K562 (cell line): ENCODE data around the gene GDF11. TPM values are rescaled to one million over a fixed set of nuclear protein-coding genes. Genes with fewer than 3 reads are reported as not detected.
A peak's percentile ranks its signal among the peaks of the same experiment; 100 is the strongest.

ENCODE experiments used
- ATAC-seq: fragments of 200-7000 bp; cut with Tn5 transposase; 3 replicates; pipeline ENCODE4 v1.9.1; 2020; ENCODE audit warnings: moderate library complexity
- BruUV-seq: library from RNA; stranded (reverse); fragments of 400-500 nt; replicated peaks from 2 replicates; lab custom pipeline; 2021; lab: Mats Ljungman, UMichigan
- CTCF ChIA-PET: fragments of 300-600 bp; formaldehyde crosslinking; extraction: SDS; loops from one replicate; lab custom pipeline; 2021; ENCODE audit warnings: low intra/inter-chr PET ratio; lab: Yijun Ruan, JAX
- POLR2A ChIA-PET: fragments of 300-600, 350-650 bp; sonication (Branson Sonifier 250); formaldehyde crosslinking; extraction: SDS; loops from one replicate; lab custom pipeline; 2021; ENCODE audit warnings: antibody characterized with exemption, inconsistent platforms; lab: Yijun Ruan, JAX
- DNase-seq, 4 experiments: peaks; one replicate each; pipeline versions ENCODE4 v3.0.0 to v3.0.0-alpha.2; 2011 to 2018; ENCODE audit warnings: low spot score in 3 of 4, mixed read lengths in 3 of 4; ENCODE audit errors: extremely low read depth in 1 of 4
- FAIRE-seq: peaks from 2 replicates; lab custom pipeline; 2011; peaks lifted over from hg19 to GRCh38; lab: Jason Lieb, UNC
- H2AFZ ChIP-seq: 2 replicates; pipeline ENCODE4 v1.6.0; 2011; ENCODE audit warnings: low read depth, low read length, control low read depth, inconsistent platforms
- H3K27ac ChIP-seq: fragments of 200-600 bp; 3 replicates; pipeline ENCODE4 v1.8.0; 2011; ENCODE audit warnings: low read depth, mild to moderate bottlenecking, control low read depth, inconsistent platforms, low read length, moderate library complexity, mixed read lengths; ENCODE audit errors: extremely low read depth
- H3K27me3 ChIP-seq, 2 experiments: fragments of 300-600 bp in 1 of 2; 2 replicates in 1 of 2; 3 replicates in 1 of 2; pipeline versions ENCODE4 v1.6.0 to v1.8.0; 2011; ENCODE audit warnings: inconsistent platforms in 2 of 2, low read length in 2 of 2, mild to moderate bottlenecking in 1 of 2, mixed read lengths in 1 of 2, moderate library complexity in 1 of 2; ENCODE audit not compliant: control insufficient read depth in 2 of 2, insufficient read depth in 2 of 2
- H3K36me3 ChIP-seq: fragments of 300-600 bp; 3 replicates; pipeline ENCODE4 v1.8.0; 2011; ENCODE audit warnings: mild to moderate bottlenecking, low read length, inconsistent platforms; ENCODE audit not compliant: control insufficient read depth, insufficient read depth
- H3K4me1 ChIP-seq, 2 experiments: fragments of 200-600 bp in 1 of 2; replicated peaks in 1 of 2; 2 replicates in 1 of 2; 3 replicates in 1 of 2; pipeline versions ENCODE4 v1.5.1 to v1.8.0; 2011; ENCODE audit warnings: inconsistent platforms in 2 of 2, low read length in 2 of 2, mild to moderate bottlenecking in 1 of 2, mixed read lengths in 1 of 2, moderate library complexity in 1 of 2; ENCODE audit not compliant: control insufficient read depth in 2 of 2, insufficient read depth in 2 of 2
- H3K4me2 ChIP-seq: 2 replicates; pipeline ENCODE4 v1.6.1; 2011; ENCODE audit warnings: low read length, control low read depth, inconsistent platforms, mixed read lengths; ENCODE audit not compliant: insufficient read depth
- H3K4me3 ChIP-seq: fragments of 200-600 bp; sonication (generic), shearing (Covaris generic); 2 replicates; pipeline ENCODE4 v1.5.1; 2016; ENCODE audit warnings: control low read depth, inconsistent platforms
- H3K79me2 ChIP-seq: fragments of 200-600 bp; 3 replicates; pipeline ENCODE4 v1.8.0; 2011; ENCODE audit warnings: low read length, inconsistent platforms; ENCODE audit not compliant: control insufficient read depth, insufficient read depth
- H3K9ac ChIP-seq, 2 experiments: 2 replicates each; pipeline versions ENCODE4 v1.6.0 to v1.6.1; 2011; ENCODE audit warnings: low read depth in 2 of 2, low read length in 2 of 2, control low read depth in 1 of 2, inconsistent platforms in 1 of 2, mild to moderate bottlenecking in 1 of 2, mixed read lengths in 1 of 2; ENCODE audit not compliant: insufficient read depth in 1 of 2
- H3K9me1 ChIP-seq: one replicate; pipeline ENCODE4 v1.6.0; 2011; ENCODE audit warnings: inconsistent platforms, mild to moderate bottlenecking, low read length, moderate library complexity; ENCODE audit not compliant: control insufficient read depth, insufficient read depth
- H3K9me3 ChIP-seq: replicated peaks from 2 replicates; pipeline ENCODE4 v1.5.1; 2011; ENCODE audit warnings: low read depth, low read length, inconsistent platforms; ENCODE audit not compliant: control insufficient read depth, insufficient read depth
- H4K20me1 ChIP-seq: replicated peaks from 2 replicates; pipeline ENCODE4 v1.6.1; 2011; ENCODE audit warnings: low read length, inconsistent platforms, mixed read lengths; ENCODE audit not compliant: control insufficient read depth, insufficient read depth
- BRF1 ChIP-seq: IDR thresholded peaks from 3 replicates; pipeline ENCODE4 v1.6.1; 2011; ENCODE audit warnings: borderline replicate concordance, mild to moderate bottlenecking; ENCODE audit not compliant: insufficient read length; ENCODE audit errors: extremely low read depth
- CBX3 ChIP-seq, 2 experiments: IDR thresholded peaks; 1 replicate in 1 of 2; 2 replicates in 1 of 2; pipeline ENCODE4 v1.6.1; 2012; ENCODE audit warnings: inconsistent platforms in 2 of 2, low read length in 2 of 2, borderline replicate concordance in 1 of 2, control low read depth in 1 of 2
- CEBPG ChIP-seq, 3 experiments: fragments of 200-800 bp in 1 of 3; sonication (Bioruptor generic) in 1 of 3; sonication (generic) in 1 of 3; formaldehyde crosslinking in 1 of 3; IDR thresholded peaks in 2 of 3; conservative IDR thresholded peaks in 1 of 3; 2 replicates each; pipeline versions ENCODE4 v1.6.1 to v1.8.0; 2016 to 2022; ENCODE audit warnings: missing compliant biosample characterization in 2 of 3, missing genetic modification characterization in 2 of 3, mild to moderate bottlenecking in 1 of 3, missing genetic modification reagents in 1 of 3
- FUS ChIP-seq: fragments of 200-400 bp; formaldehyde crosslinking; optimal IDR thresholded peaks from 2 replicates; pipeline ENCODE3; 2017; ENCODE audit warnings: low read depth, low read length
- HDAC6 ChIP-seq: IDR thresholded peaks from 2 replicates; pipeline ENCODE4 v1.6.1; 2012; ENCODE audit warnings: low read depth, mild to moderate bottlenecking, control low read depth, inconsistent platforms, low read length, moderate library complexity
- HMG20B ChIP-seq: fragments of 250-450 bp; sonication (Bioruptor Pico); IDR thresholded peaks from 2 replicates; pipeline ENCODE4 v1.5.0; 2021; ENCODE audit warnings: mild to moderate bottlenecking
- KLF1 ChIP-seq: fragments of 450-650 bp; IDR thresholded peaks from 2 replicates; pipeline ENCODE4 v1.6.1; 2016; ENCODE audit warnings: missing genetic modification characterization, missing compliant biosample characterization
- NCOA4 ChIP-seq: fragments of 450-650 bp; IDR thresholded peaks from 2 replicates; pipeline ENCODE4 v1.6.1; 2018; ENCODE audit warnings: mild to moderate bottlenecking; ENCODE audit not compliant: partially characterized antibody
- NFRKB ChIP-seq: fragments of 450-650 bp; IDR thresholded peaks from 2 replicates; pipeline ENCODE4 v1.6.1; 2016; ENCODE audit warnings: low read depth
- PRMT5 ChIP-seq: sonication (generic); formaldehyde crosslinking; IDR thresholded peaks from 2 replicates; pipeline ENCODE4 v1.5.0; 2020; ENCODE audit warnings: missing genetic modification reagents
- SIRT6 ChIP-seq: IDR thresholded peaks from one replicate; pipeline ENCODE4 v1.6.1; 2012; ENCODE audit warnings: low read depth, mild to moderate bottlenecking, control low read depth, inconsistent platforms, low read length, moderate library complexity
- TGIF2 ChIP-seq: sonication (generic); formaldehyde crosslinking; IDR thresholded peaks from 2 replicates; pipeline ENCODE4 v1.8.1; 2022; ENCODE audit warnings: mild to moderate bottlenecking, missing genetic modification reagents, moderate library complexity
- ZKSCAN8 ChIP-seq: fragments of 200-800 bp; sonication (Bioruptor generic); IDR thresholded peaks from 2 replicates; pipeline ENCODE4 v1.6.1; 2016; ENCODE audit warnings: missing genetic modification characterization, missing compliant biosample characterization
- ZNF551 ChIP-seq: fragments of 250-450 bp; sonication (Bioruptor Pico); IDR thresholded peaks from 2 replicates; pipeline ENCODE4 v1.5.0; 2021; ENCODE audit warnings: mild to moderate bottlenecking, moderate library complexity
- WGBS: fragments of 100-300 bp; shearing (Covaris generic); methylation state at CpG from one replicate; pipeline ENCODE4 v1.1.6; 2016; ENCODE audit warnings: low coverage, mixed read lengths; ENCODE audit not compliant: insufficient coverage; ENCODE audit errors: missing lambda C conversion rate; 5-methylcytosine and 5-hydroxymethylcytosine counted together
- in situ Hi-C: fragments of 300-500 bp; cut with MboI; formaldehyde crosslinking; loops from 4 replicates; pipeline ENCODE4 v1.15.0; 2018; ENCODE audit warnings: inconsistent platforms, mixed read lengths
- intact Hi-C: fragments of 100-400 bp; cut with micrococcal nuclease; formaldehyde crosslinking; loops from 2 replicates; pipeline ENCODE4 v1.14.2; 2022
- polyA plus RNA-seq, 8 experiments: library from polyadenylated mRNA; depleted of rRNA in 4 of 8; stranded (reverse) in 5 of 8; unstranded in 3 of 8; fragments of >200 nt; fragmentation: Nextera tagmentation in 2 of 8; fragmentation: Illumina TruSeq in 1 of 8; extraction: Ambion mirVana in 2 of 8; extraction: Trizol in 1 of 8; gene quantifications; 2 replicates each; pipeline versions ENCODE4 v1.2.1 to v1.2.3, GENCODE V29; 2011 to 2014; ENCODE audit warnings: inconsistent platforms in 1 of 8, missing spikeins in 1 of 8
- total RNA-seq, 7 experiments: library from RNA; depleted of rRNA in 6 of 7; stranded (reverse); fragments of >200 nt in 6 of 7; fragmentation: Illumina TruSeq in 2 of 7; extraction: Trizol in 2 of 7; gene quantifications; 2 replicates each; pipeline versions ENCODE4 v1.2.1 to v1.2.3, GENCODE V29; 2011 to 2021; ENCODE audit warnings: low replicate concordance in 1 of 7
- TF ChIP-seq, protein P1 (sequence below): fragments of 450-650 bp; IDR thresholded peaks from 2 replicates; pipeline ENCODE4 v1.6.1; 2017; ENCODE audit warnings: mild to moderate bottlenecking, moderate library complexity
- TF ChIP-seq, protein P2 (sequence below): sonication (generic); formaldehyde crosslinking; IDR thresholded peaks from 2 replicates; pipeline ENCODE4 v1.8.0; 2022; ENCODE audit warnings: mild to moderate bottlenecking, low read depth, missing genetic modification reagents

Gene GDF11
- total and polyA plus RNA-seq, 9 of the 15 experiments (the other 6 are each of a cell fraction or from before 2014, with no cell fraction given) = 1.4 to 15.7 (median 4.8) TPM

DNA sequence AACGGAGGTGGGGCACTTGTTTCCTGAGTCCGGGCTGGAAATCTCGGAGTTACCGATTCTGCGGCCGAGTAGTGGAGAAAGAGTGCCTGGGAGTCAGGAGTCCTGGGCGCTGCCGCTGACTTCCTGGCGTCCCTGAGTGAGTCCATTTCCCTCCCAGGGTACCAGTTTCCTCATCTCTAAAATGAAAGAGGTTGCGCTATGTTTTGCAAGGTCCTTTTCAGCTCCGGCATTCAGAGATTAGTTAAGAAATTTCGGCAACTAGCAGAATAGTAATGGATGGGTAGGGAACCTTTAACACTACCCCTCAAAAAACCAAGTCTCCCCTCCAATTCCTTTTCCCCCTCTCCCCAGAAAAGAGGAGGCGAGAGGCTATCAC is 26.4 kb upstream of the GDF11 start:
- Histone ChIP-seq H3K27ac (peak overlapping the region; percentile 88), H4K20me1 (no peaks in the 10 kb centered on the region; the same call in 1 of the 2 replicates), H3K4me3 (peak overlapping the region; percentile 84), H3K36me3 (no peaks in the 10 kb centered on the region; the same call in 2 of the 3 replicates), H3K27me3 (no peaks in the 10 kb centered on the region), H3K79me2 (peaks cover 6% of the 10 kb centered on the region; the same call in 2 of the 3 replicates), H3K4me2 (peak overlapping the region; percentile 90), H3K9ac (peak overlapping the region; percentile 82 to 92), H3K9me1 (no peaks in the 10 kb centered on the region), H2AFZ (peak overlapping the region; percentile 98), H3K9me3 (no peaks in the 10 kb centered on the region), H3K4me1 (peaks cover 23 to 26% of the 10 kb centered on the region in 2 experiments; a peak in 4 of 5 replicates)
- ChIA-PET CTCF (no interaction called here), POLR2A (interaction anchor here (1.0 to 2.8 kb wide), 3 partner anchors 8 to 281 kb away, joined by 3 to 12 read pairs (median 11); partner anchors contain the start of genes CD63 and SUOX)
- BruUV-seq = no TSS peak
- ATAC-seq (peak; percentile 37; the same call in 2 of the 3 replicates), FAIRE-seq (no peak), DNase-seq (no peak)
- in situ Hi-C loops (no loop called here), intact Hi-C loops (loop anchor here (1.0 kb wide), 1 partner anchor 12 kb away; no protein-coding TSS in a partner anchor)
- WGBS = 0% methylated on average over 13 of the region's 13 CpGs
- no peak for TF ChIP-seq CBX3 (IDR thresholded peaks at IDR 0.05; ENCODE audit: borderline replicate concordance in 1 of 2, low read length in 2 of 2)
- no peak for TF ChIP-seq NFRKB
- TF ChIP-seq SIRT6 = no peak
- TF ChIP-seq, protein P1, sequence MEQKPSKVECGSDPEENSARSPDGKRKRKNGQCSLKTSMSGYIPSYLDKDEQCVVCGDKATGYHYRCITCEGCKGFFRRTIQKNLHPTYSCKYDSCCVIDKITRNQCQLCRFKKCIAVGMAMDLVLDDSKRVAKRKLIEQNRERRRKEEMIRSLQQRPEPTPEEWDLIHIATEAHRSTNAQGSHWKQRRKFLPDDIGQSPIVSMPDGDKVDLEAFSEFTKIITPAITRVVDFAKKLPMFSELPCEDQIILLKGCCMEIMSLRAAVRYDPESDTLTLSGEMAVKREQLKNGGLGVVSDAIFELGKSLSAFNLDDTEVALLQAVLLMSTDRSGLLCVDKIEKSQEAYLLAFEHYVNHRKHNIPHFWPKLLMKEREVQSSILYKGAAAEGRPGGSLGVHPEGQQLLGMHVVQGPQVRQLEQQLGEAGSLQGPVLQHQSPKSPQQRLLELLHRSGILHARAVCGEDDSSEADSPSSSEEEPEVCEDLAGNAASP = no peak
- no peak for TF ChIP-seq PRMT5 (CRISPR knock-in tag)
- no peak for TF ChIP-seq KLF1 (tag)
- no peak for TF ChIP-seq ZKSCAN8 (CRISPR knock-in tag)
- TF ChIP-seq HDAC6 = no peak
- TF ChIP-seq BRF1 = no peak
- no peak for TF ChIP-seq TGIF2 (CRISPR knock-in tag)
- no peak for TF ChIP-seq HMG20B (CRISPR knock-in tag)
- no peak for TF ChIP-seq ZNF551 (CRISPR knock-in tag)
- TF ChIP-seq NCOA4 = no peak
- TF ChIP-seq, protein P2, sequence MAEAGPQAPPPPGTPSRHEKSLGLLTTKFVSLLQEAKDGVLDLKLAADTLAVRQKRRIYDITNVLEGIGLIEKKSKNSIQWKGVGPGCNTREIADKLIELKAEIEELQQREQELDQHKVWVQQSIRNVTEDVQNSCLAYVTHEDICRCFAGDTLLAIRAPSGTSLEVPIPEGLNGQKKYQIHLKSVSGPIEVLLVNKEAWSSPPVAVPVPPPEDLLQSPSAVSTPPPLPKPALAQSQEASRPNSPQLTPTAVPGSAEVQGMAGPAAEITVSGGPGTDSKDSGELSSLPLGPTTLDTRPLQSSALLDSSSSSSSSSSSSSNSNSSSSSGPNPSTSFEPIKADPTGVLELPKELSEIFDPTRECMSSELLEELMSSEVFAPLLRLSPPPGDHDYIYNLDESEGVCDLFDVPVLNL (CRISPR knock-in tag) = 0 out of 2 replicates have a peak, but pooled peaks have one; percentile 0
- no peak for TF ChIP-seq CEBPG (CRISPR knock-in tag; IDR thresholded peaks at IDR 0.05)
- TF ChIP-seq CEBPG (tag; conservative IDR thresholded peaks at IDR 0.05 in 1 of 2, IDR thresholded peaks at IDR 0.05 in 1 of 2) = 0 out of 4 replicates have a peak, but pooled peaks of 1 of the 2 experiments have one; percentile 39
- TF ChIP-seq FUS = no peak
